Gastroesophageal sphincter (tissue), 4 donors: ENCODE results near the gene CTTNBP2. TPM values are rescaled to one million over a fixed set of nuclear protein-coding genes. Genes with fewer than 3 reads are reported as not detected.

Experiments
- ATAC-seq: fragments of 150-250 bp; one replicate; pipeline ENCODE4 v1.9.1; 2016; ENCODE audit warnings: mild to moderate bottlenecking, moderate library complexity
- H3K27ac ChIP-seq, 4 donors: fragments of 200-600 bp; sonication (generic) in 3 of 4; 1 replicate in 3 of 4; 2 replicates in 1 of 4; pipeline ENCODE4 v1.5.1; 2016 to 2019
- H3K27me3 ChIP-seq: fragments of 200-600 bp; sonication (generic); one replicate; pipeline ENCODE4 v1.5.1; 2019
- H3K36me3 ChIP-seq, 2 donors: fragments of 200-600 bp; sonication (generic); one replicate each; pipeline ENCODE4 v1.5.1; 2019; ENCODE audit warnings: control low read depth in 1 of 2
- H3K4me1 ChIP-seq, 3 donors: fragments of 200-600 bp; sonication (generic); 1 replicate in 2 of 3; 2 replicates in 1 of 3; pipeline ENCODE4 v1.5.1; 2016 to 2019; ENCODE audit warnings: control low read depth in 2 of 3
- H3K4me3 ChIP-seq, 2 donors: fragments of 200-600 bp; sonication (generic); one replicate each; pipeline ENCODE4 v1.5.1; 2019; ENCODE audit warnings: mild to moderate bottlenecking in 1 of 2, moderate library complexity in 1 of 2
- H3K9me3 ChIP-seq, 3 donors: fragments of 200-600 bp; sonication (generic); one replicate each; pipeline ENCODE4 v1.5.1; 2017 to 2019; ENCODE audit warnings: control low read depth in 2 of 3
- EP300 ChIP-seq: sonication (generic); formaldehyde crosslinking; IDR thresholded peaks from one replicate; pipeline ENCODE4 v1.6.1; 2017; ENCODE audit warnings: antibody characterized with exemption, mild to moderate bottlenecking
- POLR2A ChIP-seq, 2 donors: fragments of 450-650 bp; IDR thresholded peaks; one replicate each; pipeline ENCODE4 v1.6.1; 2017; ENCODE audit warnings: antibody characterized with exemption in 2 of 2, mild to moderate bottlenecking in 2 of 2, moderate library complexity in 1 of 2
- POLR2AphosphoS5 ChIP-seq: sonication (generic); formaldehyde crosslinking; IDR thresholded peaks from one replicate; pipeline ENCODE4 v1.6.1; 2017; ENCODE audit warnings: antibody characterized with exemption
- WGBS, 2 donors: methylation state at CpG; one replicate each; pipeline ENCODE4 v1.1.5; 2018; ENCODE audit warnings: low coverage in 1 of 2; 5-methylcytosine and 5-hydroxymethylcytosine counted together
- total RNA-seq, 4 donors: library from RNA; depleted of rRNA; stranded (reverse); fragments of >200 nt; gene quantifications; one replicate each; pipeline ENCODE4 v1.1.0, GENCODE V29; 2016
- TF ChIP-seq, protein P1 (sequence below), 4 experiments: fragments of 200-600 bp in 2 of 4; fragments of 450-650 bp in 2 of 4; sonication (generic) in 1 of 4; IDR thresholded peaks; one replicate each; pipeline ENCODE4 v1.5.1; 2017 to 2019; ENCODE audit warnings: antibody characterized with exemption in 4 of 4, mild to moderate bottlenecking in 2 of 4, moderate library complexity in 2 of 4

Gene CTTNBP2
- total RNA-seq, 4 donors from 2014 or later = 6.1 to 17.4 (median 13.8) TPM

DNA sequence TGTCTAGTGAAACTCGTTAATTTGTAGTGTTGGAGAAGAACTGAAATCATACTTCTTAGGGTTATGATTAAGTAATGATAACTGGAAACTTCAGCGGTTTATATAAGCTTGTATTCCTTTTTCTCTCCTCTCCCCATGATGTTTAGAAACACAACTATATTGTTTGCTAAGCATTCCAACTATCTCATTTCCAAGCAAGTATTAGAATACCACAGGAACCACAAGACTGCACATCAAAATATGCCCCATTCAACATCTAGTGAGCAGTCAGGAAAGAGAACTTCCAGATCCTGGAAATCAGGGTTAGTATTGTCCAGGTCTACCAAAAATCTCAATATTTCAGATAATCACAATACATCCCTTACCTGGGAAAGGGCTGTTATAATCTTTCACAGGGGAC is 205.8 kb downstream of the CTTNBP2 start:
- no peak for TF ChIP-seq POLR2AphosphoS5
- TF ChIP-seq, protein P1, sequence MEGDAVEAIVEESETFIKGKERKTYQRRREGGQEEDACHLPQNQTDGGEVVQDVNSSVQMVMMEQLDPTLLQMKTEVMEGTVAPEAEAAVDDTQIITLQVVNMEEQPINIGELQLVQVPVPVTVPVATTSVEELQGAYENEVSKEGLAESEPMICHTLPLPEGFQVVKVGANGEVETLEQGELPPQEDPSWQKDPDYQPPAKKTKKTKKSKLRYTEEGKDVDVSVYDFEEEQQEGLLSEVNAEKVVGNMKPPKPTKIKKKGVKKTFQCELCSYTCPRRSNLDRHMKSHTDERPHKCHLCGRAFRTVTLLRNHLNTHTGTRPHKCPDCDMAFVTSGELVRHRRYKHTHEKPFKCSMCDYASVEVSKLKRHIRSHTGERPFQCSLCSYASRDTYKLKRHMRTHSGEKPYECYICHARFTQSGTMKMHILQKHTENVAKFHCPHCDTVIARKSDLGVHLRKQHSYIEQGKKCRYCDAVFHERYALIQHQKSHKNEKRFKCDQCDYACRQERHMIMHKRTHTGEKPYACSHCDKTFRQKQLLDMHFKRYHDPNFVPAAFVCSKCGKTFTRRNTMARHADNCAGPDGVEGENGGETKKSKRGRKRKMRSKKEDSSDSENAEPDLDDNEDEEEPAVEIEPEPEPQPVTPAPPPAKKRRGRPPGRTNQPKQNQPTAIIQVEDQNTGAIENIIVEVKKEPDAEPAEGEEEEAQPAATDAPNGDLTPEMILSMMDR (IDR thresholded peaks at IDR 0.05) = no peak
- TF ChIP-seq EP300 = no peak
- TF ChIP-seq POLR2A (IDR thresholded peaks at IDR 0.05) = no peak

DNA sequence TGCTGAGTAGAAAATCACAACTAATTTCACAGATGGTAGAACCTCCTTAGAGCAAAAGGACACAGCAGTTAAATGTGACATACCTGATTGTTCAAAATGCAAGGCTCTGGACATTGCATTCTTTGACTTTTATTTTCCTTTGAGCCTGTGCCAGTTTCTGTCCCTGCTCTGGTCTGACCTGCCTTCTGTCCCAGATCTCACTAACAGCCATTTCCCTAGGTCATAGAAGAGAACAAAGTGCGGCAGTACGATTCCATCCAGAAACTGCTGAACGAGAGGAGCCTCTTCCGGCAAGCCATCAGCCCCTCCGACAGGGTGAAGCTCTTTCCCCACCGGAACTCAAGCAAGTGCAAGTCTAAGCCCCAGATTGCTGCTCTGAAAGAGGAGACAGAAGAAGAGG is 206.6 kb downstream of the CTTNBP2 start:
- Histone ChIP-seq H3K9me3 (no peaks in the 10 kb centered on the region), H3K27me3 (no peaks in the 10 kb centered on the region), H3K4me3 (no peak overlapping the region), H3K36me3 (no peaks in the 10 kb centered on the region), H3K27ac (no peak overlapping the region), H3K4me1 (no peaks in the 10 kb centered on the region)
- ATAC-seq = no peak
- WGBS, 2 donors = 82 to 89% methylated on average over 3 to 4 of the region's 6 CpGs
- TF ChIP-seq POLR2A (IDR thresholded peaks at IDR 0.05) = no peak
- TF ChIP-seq EP300 = no peak
- TF ChIP-seq, protein P1 (IDR thresholded peaks at IDR 0.05) = no peak
- no peak for TF ChIP-seq POLR2AphosphoS5

More for the DNA sequence above, 205.8 kb downstream of the CTTNBP2 start:
- no peaks in the 10 kb centered on the region for H3K36me3 ChIP-seq
- ATAC-seq = no peak
- H3K27ac ChIP-seq = no peak overlapping the region
- H3K4me1 ChIP-seq = no peaks in the 10 kb centered on the region
- H3K9me3 ChIP-seq = no peaks in the 10 kb centered on the region
- 86% methylated on average over 2 of the region's 2 CpGs for WGBS, 2 donors
- no peak overlapping the region for H3K4me3 ChIP-seq
- no peaks in the 10 kb centered on the region for H3K27me3 ChIP-seq

DNA sequence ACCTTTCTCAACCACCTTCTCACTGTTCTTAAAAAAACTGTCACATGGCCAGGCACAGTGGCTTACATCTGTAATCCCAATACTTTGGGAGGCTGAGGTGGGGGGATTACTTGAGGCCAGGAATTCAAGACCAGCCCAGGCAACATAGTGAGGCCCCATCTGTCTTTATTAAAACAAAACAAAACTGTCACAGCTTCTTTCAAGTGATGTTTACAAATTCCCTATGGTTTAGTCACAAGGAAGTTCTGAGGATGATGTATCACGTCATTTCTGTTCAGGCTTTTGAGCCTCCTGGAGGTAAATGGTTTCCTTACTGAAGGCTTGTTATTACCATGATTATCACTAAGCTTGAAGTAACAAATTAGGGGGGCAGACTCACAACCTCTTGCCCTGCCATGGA is 207.2 kb downstream of the CTTNBP2 start:
- Histone ChIP-seq H3K4me1 (no peaks in the 10 kb centered on the region), H3K9me3 (no peaks in the 10 kb centered on the region), H3K4me3 (no peak overlapping the region), H3K27me3 (no peaks in the 10 kb centered on the region), H3K36me3 (no peaks in the 10 kb centered on the region), H3K27ac (no peak overlapping the region)
- WGBS, 2 donors = 22 to 56% methylated on average over 1 of the region's 1 CpG
- no peak for ATAC-seq
- no peak for TF ChIP-seq POLR2AphosphoS5
- no peak for TF ChIP-seq POLR2A (IDR thresholded peaks at IDR 0.05)
- TF ChIP-seq EP300 = no peak
- TF ChIP-seq, protein P1 (IDR thresholded peaks at IDR 0.05) = no peak

DNA sequence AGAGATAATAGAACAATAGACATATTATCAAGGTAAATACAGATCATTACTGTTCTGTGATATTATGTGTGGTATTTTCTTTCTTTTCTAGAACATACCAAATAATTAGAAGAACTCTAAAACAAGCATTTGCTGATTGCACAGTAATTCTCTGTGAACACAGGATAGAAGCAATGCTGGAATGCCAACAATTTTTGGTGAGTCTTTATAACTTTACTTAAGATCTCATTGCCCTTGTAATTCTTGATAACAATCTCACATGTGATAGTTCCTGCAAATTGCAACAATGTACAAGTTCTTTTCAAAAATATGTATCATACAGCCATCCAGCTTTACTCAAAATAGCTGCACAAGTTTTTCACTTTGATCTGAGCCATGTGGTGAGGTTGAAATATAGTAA is 207.9 kb downstream of the CTTNBP2 start:
- H3K9me3 ChIP-seq = no peaks in the 10 kb centered on the region
- H3K4me1 ChIP-seq = no peaks in the 10 kb centered on the region
- H3K27ac ChIP-seq = no peak overlapping the region
- ATAC-seq = no peak
- no peak overlapping the region for H3K4me3 ChIP-seq
- TF ChIP-seq POLR2A (IDR thresholded peaks at IDR 0.05) (no peak), EP300 (no peak), POLR2AphosphoS5 (no peak)
- TF ChIP-seq, protein P1 (IDR thresholded peaks at IDR 0.05) = no peak
- no peaks in the 10 kb centered on the region for H3K36me3 ChIP-seq
- no peaks in the 10 kb centered on the region for H3K27me3 ChIP-seq

DNA sequence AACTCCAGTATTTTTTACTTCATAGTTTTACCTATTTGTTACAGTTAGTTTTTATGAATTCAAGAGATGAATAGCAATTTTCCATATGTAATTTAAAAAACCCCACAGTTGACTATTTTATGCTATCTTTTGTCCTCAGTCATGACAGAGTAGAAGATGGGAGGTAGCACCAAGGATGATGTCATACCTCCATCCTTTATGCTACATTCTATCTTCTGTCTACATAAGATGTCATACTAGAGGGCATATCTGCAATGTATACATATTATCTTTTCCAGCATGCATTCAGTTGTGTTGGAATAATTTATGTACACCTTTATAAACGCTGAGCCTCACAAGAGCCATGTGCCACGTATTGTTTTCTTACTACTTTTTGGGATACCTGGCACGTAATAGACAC is 209.2 kb downstream of the CTTNBP2 start:
- Histone ChIP-seq H3K9me3 (no peaks in the 10 kb centered on the region), H3K36me3 (no peaks in the 10 kb centered on the region), H3K27ac (no peak overlapping the region), H3K4me1 (no peaks in the 10 kb centered on the region), H3K4me3 (no peak overlapping the region), H3K27me3 (no peaks in the 10 kb centered on the region)
- TF ChIP-seq, protein P1 (IDR thresholded peaks at IDR 0.05) = no peak
- no peak for TF ChIP-seq EP300
- TF ChIP-seq POLR2A (IDR thresholded peaks at IDR 0.05) = no peak
- TF ChIP-seq POLR2AphosphoS5 = no peak
- 70 to 85% methylated on average over 3 of the region's 3 CpGs for WGBS, 2 donors
- no peak for ATAC-seq
